ENCODE results near the gene MMAB. TPM values are rescaled to one million over a fixed set of nuclear protein-coding genes. Genes with fewer than 3 reads are reported as not detected.

MMAB gene
- total and polyA plus RNA-seq, 2 donors (not counting 3 experiments of a cell fraction or from before 2014, with no cell fraction given): 39.1 to 46.0 TPM

DNA sequence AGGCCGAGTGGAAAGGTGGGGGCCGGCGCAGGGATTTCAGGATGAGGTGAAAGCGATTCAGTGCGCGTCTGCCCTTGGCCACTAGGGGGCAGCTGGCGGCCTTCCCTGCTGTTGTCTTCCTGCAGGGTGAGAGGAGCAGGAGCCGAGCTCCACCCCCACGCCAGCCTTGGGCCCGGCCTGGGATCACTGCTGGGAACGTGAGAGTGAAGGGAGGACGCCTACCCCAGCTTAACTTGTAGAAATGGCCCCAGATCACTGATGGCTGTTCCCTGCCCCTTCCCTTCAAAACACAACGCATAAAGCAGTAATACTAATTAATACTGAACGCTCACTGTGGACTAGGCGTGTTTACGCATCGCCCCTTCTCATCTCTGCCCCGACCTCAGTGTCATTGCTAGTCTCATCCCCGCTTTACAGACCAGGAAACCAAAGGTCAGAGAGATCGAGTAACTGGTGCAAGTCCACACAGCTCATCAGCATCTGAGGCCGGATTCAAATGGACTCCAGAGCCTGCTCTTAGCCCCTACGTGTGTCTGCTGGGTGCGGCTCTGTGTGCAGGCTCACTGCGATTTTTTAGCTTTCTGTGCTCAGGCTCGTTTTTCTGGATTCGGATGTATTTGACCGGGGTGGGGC lies 24.6 kb upstream of the MMAB start:
- Histone ChIP-seq H3K4me1 (ENCODE audit: control insufficient read depth, extremely low read depth, insufficient read depth, low read length) (peaks cover 3% of the 10 kb centered on the region), H3K9me3 (replicated peaks; ENCODE audit: control insufficient read depth, insufficient read depth, low read length) (no peaks in the 10 kb centered on the region), H3K79me2 (ENCODE audit: control insufficient read depth, insufficient read depth, low read length) (no peaks in the 10 kb centered on the region), H4K20me1 (replicated peaks; ENCODE audit: control insufficient read depth, extremely low read depth, insufficient read depth, low read length) (no peaks in the 10 kb centered on the region), H2AFZ (ENCODE audit: low read depth, low read length) (peak overlapping the region; percentile 50), H3K27me3 (ENCODE audit: control insufficient read depth in 2 of 2, insufficient read depth in 2 of 2, low read length in 2 of 2) (no peaks in the 10 kb centered on the region), H3K4me2 (ENCODE audit: insufficient read depth, low read length) (no peak overlapping the region), H3K9ac (replicated peaks; ENCODE audit: extremely low read depth, insufficient read depth, low read length) (no peak overlapping the region), H3K27ac (ENCODE audit: insufficient read depth, low read depth, low read length) (no peak overlapping the region), H3K4me3 (replicated peaks in 1 of 3; ENCODE audit: insufficient read depth in 1 of 3, low read depth in 1 of 3, low read length in 3 of 3) (no peak overlapping the region), H3K36me3 (ENCODE audit: control insufficient read depth in 2 of 2, extremely low read depth in 1 of 2, insufficient read depth in 2 of 2, low read length in 2 of 2) (peaks cover 0 to 5% of the 10 kb centered on the region in 2 experiments), H3K9me1 (replicated peaks; ENCODE audit: control insufficient read depth, extremely low read depth, insufficient read depth, low read length) (no peaks in the 10 kb centered on the region)
- CTCF ChIA-PET: interaction anchor here (0.7 to 9.4 kb wide), 41 partner anchors 9 to 247 kb away, joined by 3 to 252 read pairs (median 5); partner anchors contain the start of genes MMAB and MVK
- POLR2A ChIA-PET: interaction anchor here (1.5 kb wide), 1 partner anchor 24 kb away, joined by 3 read pairs; the partner anchor contains the start of genes MMAB and MVK
- no TSS peak for BruUV-seq (replicated peaks)
- FAIRE-seq: peak; percentile 95
- DNase-seq (ENCODE audit: low read depth, low spot score): peak; percentile 78
- intact Hi-C loops (cut with micrococcal nuclease): loop anchor here (1.0 to 5.0 kb wide), 5 partner anchors 80 to 247 kb away; partner anchors contain the start of gene FAM222A
- TF ChIP-seq JUN (IDR thresholded peaks at IDR 0.05; ENCODE audit: borderline replicate concordance, insufficient read depth, insufficient read length, low read depth) (no peak), FOS (IDR thresholded peaks at IDR 0.05; ENCODE audit: borderline replicate concordance, insufficient read depth, low read length) (no peak), MYC (IDR thresholded peaks at IDR 0.05; ENCODE audit: low read depth, low read length) (no peak), POLR2AphosphoS5 (IDR thresholded peaks at IDR 0.05; ENCODE audit: insufficient read depth, low read depth, low read length) (peak; percentile 16), CTCF (IDR thresholded peaks at IDR 0.05; ENCODE audit: extremely low read depth in 1 of 2, insufficient read depth in 1 of 2, low read depth in 1 of 2, low read length in 2 of 2) (peak; percentile 95 to 100), EZH2 (IDR thresholded peaks at IDR 0.05; ENCODE audit: borderline replicate concordance, low read depth, low read length, severe bottlenecking) (no peak)
- TF ChIP-seq, protein P1, sequence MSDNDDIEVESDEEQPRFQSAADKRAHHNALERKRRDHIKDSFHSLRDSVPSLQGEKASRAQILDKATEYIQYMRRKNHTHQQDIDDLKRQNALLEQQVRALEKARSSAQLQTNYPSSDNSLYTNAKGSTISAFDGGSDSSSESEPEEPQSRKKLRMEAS (IDR thresholded peaks at IDR 0.05; ENCODE audit: insufficient read depth, insufficient read length): no peak
- dilution Hi-C loops (cut with MboI; ENCODE audit: extremely low pct_ligation_motif_present, low sequenced_read_pairs): no loop called here

Measured in endothelial cell of umbilical vein (primary cell).